Measurements from ENCODE around the gene IGSF9.
"Not testable (repeated sequence)": the region's sequence is repeated elsewhere in the genome, so short reads cannot be mapped to it uniquely, and the experiment has no call there.

Gene IGSF9

DNA sequence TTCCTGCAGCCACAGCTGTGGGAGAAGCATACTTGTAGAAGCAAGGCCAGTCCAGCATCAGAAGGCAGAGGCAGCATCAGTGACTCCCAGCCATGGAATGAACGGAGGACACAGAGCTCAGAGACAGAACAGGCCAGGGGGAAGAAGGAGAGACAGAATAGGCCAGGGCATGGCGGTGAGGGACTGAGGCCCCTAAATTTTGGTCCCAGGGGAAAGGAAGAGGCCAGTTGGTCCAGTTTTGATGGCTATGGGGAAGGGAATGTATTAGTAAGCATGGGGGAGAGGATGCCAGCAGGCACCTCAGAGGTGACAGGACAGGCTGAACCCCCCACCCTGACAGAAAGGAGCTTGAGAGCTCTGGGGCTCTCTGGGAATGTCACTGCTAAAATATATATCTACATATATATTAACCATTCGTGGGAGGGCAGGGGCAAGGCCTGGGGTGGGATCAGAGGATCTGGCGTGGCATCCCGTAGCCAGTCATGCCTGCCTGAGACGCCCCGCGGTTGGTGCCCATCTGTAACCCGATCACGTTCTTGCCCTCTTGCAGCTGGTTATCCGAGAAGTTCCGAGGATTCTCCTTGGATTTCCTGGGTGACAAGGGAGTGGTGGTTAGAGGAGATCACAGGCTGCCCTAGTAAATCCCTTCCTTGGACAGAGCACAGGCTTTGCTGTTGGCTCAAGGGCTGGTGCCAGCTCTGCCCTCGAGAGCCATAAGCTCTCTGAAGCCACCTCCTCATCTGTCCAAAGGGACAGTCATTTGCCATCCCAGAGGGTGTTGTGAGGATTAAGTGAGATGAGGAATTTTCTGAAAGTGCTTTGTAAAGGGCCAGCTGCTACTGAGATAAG, 26.8 kb downstream of the IGSF9 start:
- no peak for DNase-seq

DNA sequence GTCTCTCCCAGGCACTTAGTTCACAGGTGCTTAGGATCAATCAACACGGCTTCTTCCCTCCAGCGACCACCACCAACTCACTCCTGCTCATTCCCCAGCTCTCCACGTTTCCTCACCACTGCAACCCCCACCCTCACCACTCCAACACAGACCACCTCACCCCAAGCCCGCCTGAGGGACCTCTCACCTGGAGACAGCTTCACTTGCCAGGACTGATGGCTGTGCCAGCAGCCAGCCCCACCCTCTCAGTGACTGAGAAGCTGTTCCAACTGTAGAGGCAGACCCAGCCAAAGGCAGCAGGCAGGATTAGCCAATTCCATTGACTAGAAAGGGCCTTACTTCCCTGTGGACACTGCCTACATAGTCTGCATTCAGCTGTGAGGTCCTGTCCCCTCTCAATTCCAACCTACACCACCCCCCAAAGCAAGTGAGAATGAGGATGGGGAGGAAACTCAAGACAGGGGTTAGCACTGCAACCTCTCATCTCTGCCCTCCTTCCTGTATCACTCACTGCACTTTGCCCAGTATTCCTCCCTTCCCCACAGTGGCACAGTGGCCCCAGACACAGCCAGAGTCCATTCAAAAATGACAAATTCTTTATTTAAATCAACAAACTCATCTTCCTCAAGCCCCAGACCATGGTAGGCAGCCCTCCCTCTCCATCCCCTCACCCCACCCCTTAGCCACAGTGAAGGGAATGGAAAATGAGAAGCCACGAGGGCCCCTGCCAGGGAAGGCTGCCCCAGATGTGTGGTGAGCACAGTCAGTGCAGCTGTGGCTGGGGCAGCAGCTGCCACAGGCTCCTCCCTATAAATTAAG, 27.7 kb downstream of the IGSF9 start:
- no peak for DNase-seq

DNA sequence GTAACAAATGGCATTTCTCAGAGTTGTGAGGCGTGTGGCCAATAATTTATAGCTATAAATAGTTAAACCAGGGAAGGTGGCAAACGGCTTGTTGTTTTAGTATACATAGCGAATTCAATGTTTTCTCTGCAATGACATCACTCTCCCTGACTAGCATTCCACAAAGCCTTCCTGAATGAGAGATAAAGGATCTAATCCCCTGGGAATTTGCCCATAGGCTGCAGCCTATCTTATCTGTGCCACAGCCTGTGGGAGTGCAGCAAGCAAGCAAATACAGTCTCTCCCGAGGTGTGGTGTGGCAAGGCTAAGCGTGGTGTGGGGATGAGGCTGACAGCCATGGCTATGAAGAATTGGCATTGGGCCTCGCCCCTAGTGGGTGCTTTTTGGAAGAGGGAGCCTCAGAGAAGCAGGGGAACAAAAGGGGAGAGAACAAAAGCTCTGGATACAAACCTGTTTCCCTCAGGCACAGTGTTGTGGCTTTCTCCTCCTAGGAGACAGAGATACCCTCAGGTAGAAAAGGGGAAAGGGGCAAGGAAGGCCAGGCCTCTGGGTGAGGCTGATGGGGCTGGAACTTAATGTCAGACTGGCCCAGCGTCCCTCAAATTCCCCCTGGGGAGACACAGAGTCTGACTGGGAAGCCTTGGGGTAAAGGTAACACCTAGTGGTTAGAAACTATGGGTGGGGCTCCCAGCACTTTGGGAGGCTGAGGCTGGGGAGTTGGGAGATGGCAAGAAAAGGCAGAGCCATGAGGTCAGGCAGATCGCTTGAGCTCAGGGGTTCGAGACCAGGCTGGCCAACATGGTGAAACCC, 29.0 kb downstream of the IGSF9 start:
- DNase-seq: no peak

DNA sequence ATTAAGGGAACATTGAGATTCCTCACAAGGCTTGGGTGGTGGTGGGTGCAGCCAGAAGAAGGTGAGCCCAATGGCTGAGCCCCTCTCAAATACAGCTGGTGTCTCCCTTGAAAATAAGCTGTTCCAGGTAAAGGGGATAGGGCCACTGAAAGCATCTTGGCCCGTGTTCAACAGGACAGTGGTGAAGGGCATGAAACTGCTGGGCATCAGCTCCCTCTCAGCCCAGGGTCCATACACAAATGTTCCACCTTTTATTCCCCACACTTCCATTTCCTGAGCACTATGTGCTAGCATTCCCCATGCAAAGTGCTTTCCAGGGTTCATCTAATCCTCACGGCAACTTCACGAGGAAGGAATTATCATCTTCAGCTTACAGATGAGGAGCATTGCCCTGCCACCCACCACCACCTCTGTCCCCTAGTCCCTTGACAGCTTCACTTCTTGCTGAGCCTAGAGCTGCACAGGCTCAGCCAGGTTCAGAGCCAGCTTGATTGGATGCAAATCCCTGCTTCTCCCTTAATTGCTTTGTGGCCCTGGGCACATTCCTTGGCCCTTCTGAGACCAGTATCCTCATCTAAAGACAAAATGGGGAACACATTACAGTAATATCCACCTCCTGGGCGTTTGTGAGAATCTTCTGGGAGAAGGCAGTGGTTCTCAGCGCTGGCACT, 29.7 kb downstream of the IGSF9 start:
- no peak for DNase-seq

DNA sequence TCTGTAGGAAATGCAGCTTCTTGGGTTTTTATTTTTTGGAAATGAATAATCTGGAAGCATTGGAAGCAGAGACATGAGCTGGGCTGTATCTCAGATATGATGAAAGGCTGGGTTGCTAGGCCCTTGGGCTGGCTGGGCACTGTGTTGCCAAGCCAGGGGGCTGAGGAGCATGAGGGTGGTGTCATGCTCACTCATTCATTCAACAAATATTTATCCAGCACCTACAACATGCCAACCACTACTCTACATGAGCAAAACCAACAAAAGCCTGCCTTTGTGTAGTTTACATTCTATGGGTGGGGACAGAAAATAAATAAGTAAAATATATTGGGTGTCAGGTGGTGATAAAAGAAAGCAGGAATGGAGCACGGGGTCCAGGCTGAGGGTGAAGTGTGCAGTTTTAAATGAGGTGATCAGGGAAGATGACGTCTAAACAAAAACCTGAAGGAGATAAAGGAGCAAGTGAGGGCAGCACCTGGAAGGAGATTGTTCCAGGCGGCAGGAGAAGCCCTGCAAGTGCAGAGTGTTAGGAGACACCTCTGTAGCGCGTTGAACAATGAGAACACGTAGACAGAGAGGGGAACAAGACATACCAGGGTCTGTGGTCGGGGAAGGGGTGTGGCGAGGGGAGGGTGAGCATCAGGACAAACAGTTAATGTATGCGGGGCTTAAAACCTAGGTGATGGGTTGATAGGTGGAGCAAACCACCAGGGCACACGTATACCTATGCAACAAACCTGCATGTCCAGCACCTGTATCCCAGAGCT, 31.0 kb downstream of the IGSF9 start:
- no peak for DNase-seq

DNA sequence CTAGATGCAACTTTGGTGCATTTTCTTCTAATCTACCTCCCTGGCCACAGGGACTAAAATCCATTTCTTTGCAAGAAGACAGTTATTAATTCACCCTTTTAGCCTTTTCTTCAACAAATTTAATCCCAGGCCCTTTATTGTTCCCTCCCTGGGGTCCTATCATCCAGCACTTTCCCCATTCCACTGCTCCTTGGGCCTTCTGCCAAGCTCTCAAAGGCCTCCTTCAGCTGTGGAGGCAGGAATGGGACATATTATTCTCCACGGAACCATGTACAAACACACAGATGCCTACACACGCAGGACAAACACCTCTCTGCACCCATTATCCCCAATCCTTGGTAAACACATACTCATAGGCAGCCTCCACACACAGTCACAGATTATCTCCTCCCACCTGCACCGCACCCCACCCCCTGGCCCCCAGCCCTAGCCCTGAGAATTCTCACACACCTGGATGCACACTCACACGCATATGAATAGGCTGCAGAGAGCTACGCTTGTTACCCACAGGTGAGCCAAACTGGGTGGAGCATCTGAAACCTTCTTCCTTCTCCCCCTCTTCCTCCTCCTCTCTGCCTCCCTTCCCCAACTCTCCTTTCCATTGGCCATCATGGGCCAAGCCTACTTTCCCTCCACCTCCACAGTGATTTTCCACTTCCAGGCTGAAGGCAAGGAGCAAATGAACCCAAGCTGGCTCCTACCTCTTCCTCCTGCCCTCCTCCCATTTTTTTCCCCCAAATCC, 31.8 kb downstream of the IGSF9 start:
- no peak for DNase-seq

DNA sequence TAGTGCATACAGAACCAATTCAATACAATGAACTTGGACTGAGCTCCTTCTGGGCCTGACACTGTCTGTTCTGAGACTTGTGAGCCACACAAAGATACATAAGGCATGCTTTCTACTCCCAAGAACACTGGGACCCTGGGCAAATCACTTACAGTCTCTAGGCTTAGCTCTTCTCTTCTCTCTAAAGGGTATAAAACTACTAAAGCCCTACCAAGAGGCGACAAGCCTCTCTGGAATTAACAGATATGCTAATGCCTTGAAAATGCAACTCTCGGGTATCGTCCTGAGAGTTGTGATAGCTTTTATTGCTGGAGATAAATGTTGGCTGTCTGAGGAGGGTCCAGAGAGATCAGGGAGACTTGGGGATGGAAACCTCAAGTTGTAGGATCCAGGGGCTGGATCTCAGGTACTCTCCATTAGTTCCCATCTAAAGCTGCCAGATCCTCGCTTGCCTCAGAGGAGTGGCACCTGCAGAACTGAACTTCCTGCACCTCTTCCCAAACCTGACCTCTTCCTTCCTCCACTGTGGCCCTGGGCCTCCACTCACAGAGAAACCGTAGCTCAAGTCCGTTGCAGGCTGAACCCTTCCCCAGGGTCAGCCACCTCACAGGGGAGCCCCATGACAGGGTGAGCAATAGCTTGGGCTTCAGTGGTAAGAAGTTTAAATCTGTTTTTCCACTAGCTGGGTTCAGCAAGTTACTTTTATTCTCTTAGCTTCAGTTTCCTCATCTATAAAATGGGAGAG, 33.9 kb downstream of the IGSF9 start:
- DNase-seq: no peak

DNA sequence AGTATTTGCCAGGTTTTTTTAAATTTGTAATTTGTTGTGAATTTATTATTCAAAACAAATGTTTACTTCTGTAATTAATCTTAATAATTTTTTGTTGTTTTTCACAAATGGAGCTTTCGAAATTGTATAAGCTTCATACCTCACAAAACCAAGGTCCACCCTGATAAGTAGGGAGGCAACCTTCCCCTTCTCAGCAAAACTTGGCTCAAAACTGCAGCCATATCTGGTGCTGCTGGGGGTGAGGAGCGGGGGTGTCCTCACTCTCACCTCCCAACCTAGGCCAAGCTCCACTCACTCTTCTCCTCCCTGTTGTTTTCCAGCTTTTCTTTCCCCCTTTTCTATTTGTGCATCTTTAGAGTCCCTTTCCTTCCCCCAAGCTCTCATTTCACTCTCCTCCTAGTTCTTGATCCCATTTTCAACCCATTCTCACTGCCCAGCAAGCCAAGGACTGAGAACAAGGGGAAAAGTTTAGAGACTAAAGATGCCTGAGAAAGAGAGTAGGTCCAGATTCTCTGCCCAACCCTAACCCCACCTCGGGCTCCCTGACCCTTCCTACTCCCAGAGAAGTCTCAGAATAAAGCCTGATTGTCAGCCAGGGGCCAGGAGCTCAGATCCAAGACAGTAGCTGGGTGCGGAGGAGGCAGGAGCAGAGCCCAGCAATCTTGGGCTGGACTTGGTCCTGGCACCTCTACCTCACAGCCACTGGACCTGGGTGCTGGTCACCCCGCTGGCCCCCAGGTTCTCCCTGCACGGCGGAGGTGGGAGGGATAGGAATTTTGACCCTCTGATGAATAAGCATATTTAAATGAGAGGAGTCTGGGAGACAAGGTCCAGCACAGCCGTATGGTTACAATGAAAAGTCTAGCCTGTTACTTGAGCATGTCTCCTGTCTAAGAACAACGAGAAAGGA, 37.1 kb downstream of the IGSF9 start:
- DNase-seq: no peak

DNA sequence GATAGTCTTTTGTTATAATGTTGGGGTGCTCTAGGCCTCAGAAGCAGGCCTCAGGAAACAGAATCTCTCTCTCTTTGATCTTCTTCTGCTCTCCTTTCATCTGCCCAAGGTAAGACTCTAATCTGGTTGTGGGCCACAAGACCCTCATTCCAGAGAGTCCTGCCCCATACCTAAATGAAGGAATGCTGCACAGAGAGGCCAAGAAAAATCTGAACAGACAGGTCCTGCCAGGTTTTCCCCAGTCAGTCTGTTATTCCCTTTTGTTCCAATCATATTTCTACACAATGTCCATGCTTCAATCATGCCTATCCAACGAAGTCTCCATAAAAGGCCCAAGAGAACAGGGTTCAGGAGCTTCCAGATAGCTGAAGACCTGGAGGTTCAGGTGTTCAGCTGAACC, 38.5 kb downstream of the IGSF9 start:
- DNase-seq: no peak

DNA sequence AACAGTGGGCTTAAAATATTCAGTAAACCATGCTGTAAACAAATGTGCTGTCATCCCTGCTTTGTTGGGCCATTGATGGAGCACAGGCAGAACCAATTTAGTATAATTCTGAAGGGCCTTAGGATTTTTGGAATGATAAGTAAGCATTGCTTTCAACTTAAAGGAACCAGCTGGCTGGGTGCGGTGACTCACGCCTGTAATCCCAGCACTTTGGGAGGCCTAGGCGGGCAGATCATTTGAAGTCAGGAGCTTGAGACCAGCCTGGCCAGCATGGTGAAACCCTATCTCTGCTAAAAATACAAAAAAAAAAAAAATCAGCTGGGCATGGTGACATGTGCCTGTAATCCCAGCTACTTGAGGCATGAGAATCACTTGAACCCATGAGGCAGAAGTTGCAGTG, 41.4 kb downstream of the IGSF9 start:
- not testable (repeated sequence) for DNase-seq

DNA sequence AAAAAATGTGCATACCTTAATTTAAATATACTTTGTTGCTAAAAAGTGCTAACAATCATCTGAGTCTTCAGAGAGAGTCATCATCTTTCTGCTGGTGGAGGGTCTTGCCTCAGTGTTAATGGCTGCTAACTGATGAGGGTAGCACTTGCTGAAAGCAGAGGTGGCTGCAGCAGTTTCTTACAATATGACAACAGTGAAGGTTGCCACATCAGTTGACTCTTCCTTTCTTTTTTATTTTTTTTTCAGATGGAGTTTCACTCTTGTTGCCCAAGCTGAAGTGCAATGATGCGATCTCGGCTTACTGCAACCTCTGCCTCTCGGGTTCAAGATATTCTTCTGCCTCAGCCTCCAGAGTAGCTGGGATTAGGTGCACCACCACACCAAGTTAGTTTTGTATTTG, 42.9 kb downstream of the IGSF9 start:
- DNase-seq: no peak

DNA sequence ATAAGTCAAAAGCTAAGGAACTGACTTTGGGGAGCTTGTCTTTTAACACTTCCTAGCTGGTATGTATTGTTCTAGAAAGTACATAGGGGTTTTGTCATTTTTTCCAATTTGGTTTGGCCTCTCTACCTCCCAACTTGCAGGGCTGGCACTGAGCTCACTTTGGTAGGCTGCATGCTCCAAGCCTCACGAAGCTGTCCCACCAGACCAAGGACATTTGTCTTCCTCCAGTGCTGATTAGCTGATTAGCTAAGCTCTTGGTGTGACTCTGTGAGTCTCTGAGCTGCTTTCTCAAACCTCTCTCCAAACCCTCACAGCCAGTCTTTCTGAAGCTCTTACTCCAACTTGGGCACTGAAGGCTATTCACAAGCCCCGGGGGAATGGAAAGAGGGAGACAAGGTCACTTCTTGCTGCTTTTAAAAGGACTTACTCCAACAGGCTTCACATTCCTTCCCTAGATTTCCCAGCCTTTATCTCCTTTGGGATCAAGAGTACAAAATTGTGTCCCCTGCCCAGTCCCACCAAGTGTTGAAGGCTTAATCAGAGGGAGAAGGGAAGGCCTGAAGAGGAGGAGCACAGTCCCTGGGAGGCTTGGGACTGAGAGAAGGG, 44.6 kb downstream of the IGSF9 start:
- DNase-seq: no peak

DNA sequence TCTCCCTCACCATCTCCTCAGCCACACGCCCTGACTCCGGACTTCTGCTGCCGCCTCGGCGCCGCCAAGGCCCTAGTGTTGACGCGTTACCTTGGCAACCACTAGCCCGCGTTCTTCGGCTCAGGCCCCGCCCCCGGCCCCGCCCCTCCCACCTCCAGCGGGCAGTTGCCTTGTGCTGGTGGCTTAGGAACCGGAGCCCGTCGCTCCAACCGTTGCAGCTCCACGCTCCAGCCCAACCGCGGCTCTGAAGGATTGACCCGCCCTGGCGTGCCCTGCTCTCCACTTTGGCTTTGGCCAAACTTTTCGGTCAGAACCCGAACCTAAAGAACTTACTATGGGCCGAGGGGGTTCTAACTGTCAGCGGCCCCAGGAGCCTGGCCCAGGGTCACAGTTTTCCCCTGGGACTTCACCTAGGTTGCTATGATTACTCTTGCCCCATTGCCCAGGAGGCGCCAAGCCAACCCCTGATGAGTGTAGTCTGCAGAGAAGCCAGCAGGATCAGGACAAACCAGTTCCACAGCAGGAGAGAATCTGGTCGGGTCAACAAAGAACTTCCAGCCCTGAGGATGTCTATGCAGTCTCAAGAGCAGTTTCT, 45.2 kb downstream of the IGSF9 start, which contains the start of gene CFAP45:
Gene CFAP45 (minus strand): TSS at position 80 of the 595 bp plus-strand sequence. CDS start 67 bp downstream, at position 13.
- DNase-seq: peak; percentile 92

DNA sequence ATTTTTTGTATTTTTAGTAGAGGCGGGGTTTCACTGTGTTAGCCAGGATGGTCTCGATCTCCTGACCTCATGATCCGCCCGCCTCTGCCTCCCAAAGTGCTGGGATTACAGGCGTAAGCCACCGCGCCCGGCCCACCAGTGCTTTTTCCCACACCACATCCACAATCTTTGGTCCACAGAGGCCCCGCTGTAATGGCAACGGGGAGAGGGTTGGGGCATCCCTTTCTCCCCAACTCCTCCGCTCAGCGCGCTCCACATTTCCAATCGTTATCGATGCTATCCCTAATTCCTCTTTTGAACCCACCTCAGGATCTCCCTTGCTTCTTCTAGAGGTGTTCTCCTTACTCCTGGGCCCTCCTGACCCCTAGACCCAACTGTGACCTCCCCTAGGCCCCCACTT, 45.8 kb downstream of the IGSF9 start:
- not testable (repeated sequence) for DNase-seq

DNA sequence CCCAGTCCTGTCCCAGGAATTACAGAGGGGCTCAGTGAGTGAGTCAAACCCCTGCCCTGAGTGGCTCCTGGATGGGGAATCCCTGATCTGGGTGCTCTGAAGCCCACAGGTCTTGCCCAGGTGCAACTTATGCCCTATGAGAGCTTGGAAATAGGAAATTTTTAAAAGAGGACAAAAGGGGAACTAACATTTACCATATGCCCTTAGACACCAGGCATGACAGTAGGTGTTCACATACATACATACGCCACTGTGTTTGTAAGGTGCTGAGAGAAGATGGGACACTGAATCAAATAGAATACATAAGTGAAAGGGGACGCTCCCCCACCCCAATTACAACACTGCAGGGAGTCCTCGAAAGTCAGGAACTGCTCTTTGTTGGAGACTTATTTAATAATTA, 46.9 kb downstream of the IGSF9 start:
- DNase-seq: no peak

DNA sequence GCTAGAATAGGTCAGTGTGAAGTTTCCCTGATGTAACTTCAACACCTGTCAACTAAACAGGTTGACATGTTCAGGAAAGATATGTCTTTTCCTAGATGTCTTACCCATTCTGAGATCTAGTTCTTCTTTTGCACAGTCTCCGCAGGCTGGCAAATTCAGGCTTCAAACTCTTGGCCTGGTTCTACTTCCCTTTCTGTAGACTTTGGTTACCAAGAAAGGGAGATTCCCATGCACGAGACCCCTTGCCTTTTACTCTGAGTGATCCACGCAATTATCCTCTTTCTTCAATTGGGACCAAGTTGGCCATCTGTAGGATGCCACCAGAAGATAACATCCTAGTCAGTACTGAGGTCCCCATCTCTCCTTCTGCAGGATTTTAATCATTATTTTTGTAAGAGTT, 47.5 kb downstream of the IGSF9 start:
- DNase-seq: no peak

DNA sequence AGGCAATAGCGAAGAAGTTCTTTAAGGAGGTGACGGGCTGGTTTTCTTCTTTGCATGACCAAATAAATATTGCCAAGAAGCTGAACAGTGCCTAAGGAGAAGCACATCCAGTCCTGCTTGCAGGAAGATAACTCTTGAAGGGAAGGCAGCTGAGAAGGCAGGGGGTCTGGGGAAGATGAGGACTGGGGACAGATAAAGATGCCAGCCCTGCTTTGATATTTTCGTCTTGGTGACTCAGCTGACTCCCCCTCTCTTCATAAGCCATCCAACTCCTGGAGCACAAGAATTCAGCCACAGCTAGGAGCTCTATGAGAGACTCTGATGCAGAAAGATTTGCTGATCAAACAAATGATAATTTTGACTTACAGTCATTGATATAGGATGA, 48.9 kb downstream of the IGSF9 start:
- no peak for DNase-seq

DNA sequence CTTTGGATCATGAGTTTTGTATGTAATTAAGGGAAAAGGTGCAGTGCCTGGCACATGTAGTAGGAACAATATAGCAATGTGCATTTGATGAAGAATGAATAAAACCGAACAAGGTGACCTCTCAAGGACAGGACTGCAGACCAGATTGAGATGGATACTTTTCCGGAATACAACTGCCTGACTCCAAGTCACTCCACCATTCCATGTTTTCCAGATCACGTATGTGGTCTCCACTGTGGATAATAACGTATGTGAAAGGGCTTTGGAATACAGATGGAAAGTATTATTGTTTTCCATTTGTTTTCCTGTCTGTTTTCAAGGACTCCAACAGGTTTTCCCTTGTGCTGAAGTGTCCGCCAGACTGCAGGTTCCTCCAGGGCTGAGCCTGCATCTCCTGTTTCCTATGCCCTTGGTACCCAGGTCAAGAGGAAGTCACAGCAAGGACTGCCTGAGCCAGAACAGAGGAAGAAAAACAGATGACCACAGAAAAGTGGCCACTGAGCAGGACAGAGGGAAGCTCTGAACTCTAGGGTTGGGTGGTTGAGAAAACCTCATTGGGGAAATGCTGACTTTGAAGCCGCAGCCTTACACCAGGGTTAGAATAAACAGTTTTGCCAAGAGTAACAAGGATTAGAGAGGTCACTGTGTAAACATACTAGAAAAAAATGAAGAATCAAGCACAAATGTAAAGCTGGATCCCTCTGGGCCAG, 49.4 kb downstream of the IGSF9 start:
- no peak for DNase-seq

Measured in NCI-H1436 (cell line).